WERI-Rb-1 (cell line): ENCODE results near the gene WAS.
"Not testable (repeated sequence)": the region's sequence is repeated elsewhere in the genome, so short reads cannot be mapped to it uniquely, and the experiment has no call there.

Source experiments
- DNase-seq: peaks from one replicate; pipeline ENCODE4 v3.0.0-alpha.2; 2020
- H3K27ac ChIP-seq: fragments of 250-450 bp; sonication (Bioruptor Pico); 2 replicates; pipeline ENCODE4 v1.5.1; 2020; ENCODE audit warnings: mild to moderate bottlenecking, moderate library complexity
- H3K27me3 ChIP-seq: fragments of 250-450 bp; sonication (Bioruptor Pico); 2 replicates; pipeline ENCODE4 v1.5.1; 2021; ENCODE audit warnings: mild to moderate bottlenecking, low read depth, moderate library complexity; ENCODE audit not compliant: insufficient read depth, severe bottlenecking
- H3K36me3 ChIP-seq: fragments of 250-450 bp; sonication (Bioruptor Pico); 2 replicates; pipeline ENCODE4 v1.5.1; 2020; ENCODE audit warnings: mild to moderate bottlenecking, moderate library complexity
- H3K4me3 ChIP-seq: 2 replicates; pipeline ENCODE4 v1.5.1; 2011; ENCODE audit warnings: low read depth, mild to moderate bottlenecking, control low read depth, low read length
- H3K9me3 ChIP-seq: fragments of 250-450 bp; sonication (Bioruptor Pico); 2 replicates; pipeline ENCODE4 v1.5.1; 2021; ENCODE audit warnings: mild to moderate bottlenecking, moderate library complexity; ENCODE audit not compliant: severe bottlenecking
- TF ChIP-seq, protein P1 (sequence below): IDR thresholded peaks from 2 replicates; pipeline ENCODE4 v1.5.1; 2011; ENCODE audit warnings: low read depth, mild to moderate bottlenecking, control low read depth, inconsistent platforms, low read length

Gene WAS

DNA sequence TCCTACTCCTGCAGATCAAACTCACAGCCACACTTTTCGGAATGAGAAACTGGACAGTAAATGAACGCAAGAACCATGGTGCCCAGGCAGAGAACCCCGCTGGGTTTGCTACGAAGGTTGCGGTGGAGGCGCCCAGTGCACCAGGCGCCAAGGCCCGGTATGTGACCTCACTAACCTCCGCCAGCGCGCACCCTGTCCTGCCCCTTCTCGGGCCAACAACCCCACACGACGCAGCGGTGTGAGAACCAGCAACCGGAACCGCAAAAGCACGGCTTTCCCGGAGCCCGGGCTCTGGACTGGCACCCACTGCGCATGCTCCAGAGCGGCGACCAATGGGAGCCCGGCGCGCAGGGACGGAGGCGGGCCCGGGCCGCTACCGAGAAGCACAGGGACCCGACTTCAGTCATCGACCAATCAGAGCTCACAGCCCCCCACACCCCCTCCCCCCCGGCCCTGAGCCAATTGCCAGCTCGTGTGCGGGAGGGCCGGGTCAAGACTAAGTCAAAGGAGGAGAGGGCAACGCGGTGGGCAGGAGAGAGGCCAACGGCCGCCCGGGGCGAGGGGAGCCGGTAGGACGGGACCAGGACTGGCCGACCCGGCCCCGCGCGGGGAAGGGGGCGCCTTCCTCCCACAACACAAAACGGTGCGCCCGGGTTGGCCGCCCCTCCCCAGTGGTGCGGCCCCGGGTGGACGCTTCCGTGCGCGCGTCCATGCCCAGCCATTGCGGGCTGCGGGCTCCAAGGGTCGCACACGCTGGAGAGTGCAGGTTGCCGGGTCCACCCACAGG lies 7.3 kb upstream of the WAS start:
- Histone ChIP-seq H3K27me3 (peaks cover 15% of the 10 kb centered on the region), H3K36me3 (no peaks in the 10 kb centered on the region), H3K4me3 (peak overlapping the region; percentile 51), H3K27ac (peak overlapping the region; percentile 84), H3K9me3 (no peaks in the 10 kb centered on the region)
- peak; percentile 87 for DNase-seq
- TF ChIP-seq, protein P1, sequence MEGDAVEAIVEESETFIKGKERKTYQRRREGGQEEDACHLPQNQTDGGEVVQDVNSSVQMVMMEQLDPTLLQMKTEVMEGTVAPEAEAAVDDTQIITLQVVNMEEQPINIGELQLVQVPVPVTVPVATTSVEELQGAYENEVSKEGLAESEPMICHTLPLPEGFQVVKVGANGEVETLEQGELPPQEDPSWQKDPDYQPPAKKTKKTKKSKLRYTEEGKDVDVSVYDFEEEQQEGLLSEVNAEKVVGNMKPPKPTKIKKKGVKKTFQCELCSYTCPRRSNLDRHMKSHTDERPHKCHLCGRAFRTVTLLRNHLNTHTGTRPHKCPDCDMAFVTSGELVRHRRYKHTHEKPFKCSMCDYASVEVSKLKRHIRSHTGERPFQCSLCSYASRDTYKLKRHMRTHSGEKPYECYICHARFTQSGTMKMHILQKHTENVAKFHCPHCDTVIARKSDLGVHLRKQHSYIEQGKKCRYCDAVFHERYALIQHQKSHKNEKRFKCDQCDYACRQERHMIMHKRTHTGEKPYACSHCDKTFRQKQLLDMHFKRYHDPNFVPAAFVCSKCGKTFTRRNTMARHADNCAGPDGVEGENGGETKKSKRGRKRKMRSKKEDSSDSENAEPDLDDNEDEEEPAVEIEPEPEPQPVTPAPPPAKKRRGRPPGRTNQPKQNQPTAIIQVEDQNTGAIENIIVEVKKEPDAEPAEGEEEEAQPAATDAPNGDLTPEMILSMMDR: no peak

DNA sequence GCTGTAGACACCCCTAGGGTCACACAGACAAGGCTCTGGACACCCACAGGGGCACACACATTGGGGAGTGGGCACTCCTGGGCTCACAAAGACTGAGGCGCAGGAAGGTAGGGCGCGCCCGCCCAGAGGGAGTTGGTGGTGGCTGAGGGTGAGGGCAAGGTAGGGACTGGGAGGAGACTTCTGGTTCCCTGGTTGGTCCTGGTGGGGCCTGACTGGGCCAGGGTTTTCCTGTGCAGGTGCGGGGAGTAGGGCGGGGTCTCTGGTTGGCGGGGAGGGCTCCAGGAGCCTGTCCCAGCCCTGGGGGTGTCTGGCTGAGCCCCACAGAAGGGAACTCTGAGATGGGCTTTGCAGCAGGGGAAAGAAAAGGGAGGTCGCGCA lies 6.7 kb upstream of the WAS start:
- peak overlapping the region; percentile 84 for H3K27ac ChIP-seq

DNA sequence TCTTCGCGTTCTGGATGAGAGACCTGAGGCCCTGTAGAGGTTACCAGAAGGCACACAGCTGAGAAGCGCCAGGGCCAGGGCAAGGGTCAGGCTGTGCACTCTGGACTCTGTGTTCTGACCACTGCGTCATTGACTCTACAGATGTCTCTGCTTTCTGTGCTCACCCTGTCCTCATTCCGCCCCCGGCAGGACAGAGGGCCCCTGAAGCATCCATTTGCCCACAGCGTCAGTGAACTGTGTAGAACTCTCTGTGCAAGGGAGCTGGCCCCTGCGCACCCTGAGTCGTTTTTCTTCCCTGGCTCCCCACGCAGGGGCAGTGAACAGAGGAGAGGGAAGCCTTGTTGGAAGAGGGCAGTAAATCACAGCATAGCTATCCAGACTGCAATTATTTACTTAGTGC lies 6.1 kb upstream of the WAS start:
- Histone ChIP-seq H3K9me3 (no peaks in the 10 kb centered on the region), H3K36me3 (no peaks in the 10 kb centered on the region), H3K4me3 (no peak overlapping the region), H3K27me3 (peaks cover 14% of the 10 kb centered on the region), H3K27ac (no peak overlapping the region)
- DNase-seq: no peak
- TF ChIP-seq, protein P1: no peak

More for the DNA sequence above, 6.7 kb upstream of the WAS start:
- no peaks in the 10 kb centered on the region for H3K36me3 ChIP-seq
- peaks cover 16% of the 10 kb centered on the region for H3K27me3 ChIP-seq
- DNase-seq: no peak
- H3K9me3 ChIP-seq: no peaks in the 10 kb centered on the region
- H3K4me3 ChIP-seq: peak overlapping the region; percentile 51
- TF ChIP-seq, protein P1: no peak

DNA sequence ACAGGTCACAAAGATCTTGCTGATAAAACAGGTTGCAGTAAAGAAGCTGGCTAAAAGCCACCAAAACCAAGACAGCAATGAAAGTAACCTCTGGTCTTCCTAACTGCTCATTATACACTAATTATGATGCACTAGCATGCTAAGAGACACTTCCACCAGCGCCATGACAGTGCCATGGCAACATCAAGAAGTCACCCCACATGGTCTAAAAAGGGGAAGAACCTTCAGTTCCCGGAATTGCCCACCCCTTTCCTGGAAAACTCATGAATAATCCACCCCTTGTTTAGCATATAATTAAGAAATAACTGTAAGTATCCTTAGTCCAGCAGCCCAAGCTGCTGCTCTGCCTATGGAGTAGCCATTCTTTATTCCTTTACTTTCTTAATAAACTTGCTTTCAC lies 3.1 kb upstream of the WAS start:
- H3K36me3 ChIP-seq, H3K4me3 ChIP-seq, DNase-seq, H3K27ac ChIP-seq, H3K27me3 ChIP-seq, H3K9me3 ChIP-seq: not testable (repeated sequence)

DNA sequence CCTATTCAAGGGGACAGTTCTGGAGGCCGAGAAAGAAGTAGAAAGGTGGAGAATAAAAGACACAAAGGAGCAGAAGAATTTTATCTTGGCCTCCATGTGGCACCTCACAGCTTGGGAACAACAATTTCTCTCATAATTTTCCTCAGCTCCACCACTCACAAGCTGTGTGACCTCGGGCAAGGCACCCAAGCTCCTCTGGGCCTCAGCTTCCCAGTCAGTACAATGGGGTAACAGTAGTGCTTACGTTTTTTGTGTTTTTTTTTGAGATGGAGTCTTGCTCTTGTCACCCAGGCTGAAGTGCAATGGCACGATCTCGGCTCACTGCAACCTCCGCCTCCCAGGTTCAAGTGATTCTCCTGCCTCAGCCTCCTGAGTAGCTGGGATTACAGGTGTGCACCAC lies 2.7 kb upstream of the WAS start:
- not testable (repeated sequence) for H3K9me3 ChIP-seq, H3K4me3 ChIP-seq, H3K27me3 ChIP-seq, H3K36me3 ChIP-seq, DNase-seq, H3K27ac ChIP-seq

DNA sequence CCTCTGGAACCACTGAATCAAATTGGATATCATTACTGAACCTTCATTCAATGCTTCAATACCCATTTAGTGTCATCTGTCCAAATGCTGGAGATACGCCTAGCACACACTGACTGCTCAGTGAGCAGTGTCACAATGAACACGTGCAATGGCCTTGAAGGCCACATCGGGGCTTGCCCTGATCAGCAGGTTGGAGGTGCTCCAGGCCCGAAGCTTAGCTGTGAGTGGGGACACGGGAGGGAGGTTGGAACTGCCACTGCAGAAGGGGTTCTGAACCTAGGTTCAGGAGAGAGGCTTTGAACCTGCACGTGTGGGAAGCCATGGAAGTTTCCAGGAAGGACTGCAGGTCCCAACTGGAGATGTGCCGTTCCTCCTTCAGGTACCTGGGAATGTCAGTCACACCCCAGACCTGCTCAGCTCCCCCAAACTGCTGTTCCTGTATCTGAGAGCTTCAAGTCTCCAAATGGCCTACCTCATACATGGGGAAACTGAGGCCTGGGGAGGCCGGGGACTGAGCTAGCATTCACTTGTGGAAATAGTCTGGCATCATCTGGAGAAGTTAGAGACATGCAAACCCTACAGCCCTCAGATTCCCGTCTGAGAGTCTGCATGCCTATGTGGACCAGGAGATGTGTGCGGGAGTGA lies 1.9 kb upstream of the WAS start:
- H3K9me3 ChIP-seq: no peaks in the 10 kb centered on the region
- peaks cover 9% of the 10 kb centered on the region for H3K27me3 ChIP-seq
- H3K36me3 ChIP-seq: no peaks in the 10 kb centered on the region
- no peak for DNase-seq
- H3K27ac ChIP-seq: no peak overlapping the region
- no peak overlapping the region for H3K4me3 ChIP-seq
- TF ChIP-seq, protein P1: no peak

DNA sequence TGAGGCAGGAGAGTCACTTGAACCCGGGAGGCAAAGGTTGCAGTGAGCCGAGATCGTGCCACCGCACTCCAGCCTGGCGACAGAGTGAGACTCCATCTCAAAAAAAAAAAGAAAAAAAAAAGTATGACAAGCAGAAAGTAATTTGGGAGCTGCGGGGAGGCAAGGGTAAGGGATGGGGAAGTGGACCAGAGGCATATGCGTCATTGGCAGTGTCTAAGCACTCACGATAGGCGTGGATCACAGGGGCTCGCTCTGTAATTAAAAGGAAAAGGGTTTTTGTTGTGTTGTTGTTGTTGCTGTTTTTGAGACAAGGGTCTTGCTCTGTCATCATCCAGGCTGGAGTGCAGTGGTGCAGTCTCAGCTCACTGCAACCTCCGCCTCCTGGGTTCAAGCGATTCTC lies 804 bp upstream of the WAS start:
- not testable (repeated sequence) for H3K9me3 ChIP-seq, H3K27ac ChIP-seq, H3K36me3 ChIP-seq, DNase-seq, H3K4me3 ChIP-seq
- peaks cover 11% of the 10 kb centered on the region for H3K27me3 ChIP-seq
